ENCODE measurements around the gene BCL6. TPM values are rescaled to one million over a fixed set of nuclear protein-coding genes. Genes with fewer than 3 reads are reported as not detected.
A peak's percentile ranks its signal among the peaks of the same experiment; 100 is the strongest.
"Not testable (repeated sequence)": the region's sequence is repeated elsewhere in the genome, so short reads cannot be mapped to it uniquely, and the experiment has no call there.

The BCL6 gene
- total RNA-seq, 1 donor = 40.2 TPM

DNA sequence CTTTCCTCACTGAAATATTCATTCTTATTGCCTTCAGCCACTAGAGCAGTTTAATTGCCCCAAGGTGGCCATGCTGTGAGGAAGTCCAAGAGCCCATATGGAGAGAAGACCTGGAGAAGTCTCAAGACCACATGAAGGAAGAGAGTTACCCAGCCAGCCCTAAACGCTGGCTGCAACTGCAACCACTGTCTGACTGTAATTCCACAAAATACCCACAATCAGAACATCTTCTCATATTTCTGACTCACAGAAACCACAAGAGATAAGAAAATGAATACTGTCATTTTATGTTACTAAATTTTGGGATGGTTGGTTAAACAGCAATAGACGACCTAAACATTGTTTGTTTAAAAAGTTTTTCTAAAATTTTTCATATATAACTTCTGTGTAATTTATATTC, 60.4 kb downstream of the BCL6 start:
- Histone ChIP-seq H3K4me2 (ENCODE audit: insufficient read depth, low read length) (no peak overlapping the region), H3K79me2 (ENCODE audit: insufficient read depth, low read length) (no peaks in the 10 kb centered on the region), H3K36me3 (ENCODE audit: insufficient read depth, low read length) (no peaks in the 10 kb centered on the region), H4K20me1 (ENCODE audit: insufficient read depth, low read length) (no peaks in the 10 kb centered on the region), H3K4me3 (ENCODE audit: insufficient read depth, low read length) (no peak overlapping the region), H3K27ac (ENCODE audit: low read depth, low read length) (no peak overlapping the region), H3K9me3 (ENCODE audit: low read depth, low read length) (peaks cover 5% of the 10 kb centered on the region), H3K4me1 (ENCODE audit: insufficient read depth, low read length) (no peaks in the 10 kb centered on the region), H3K27me3 (ENCODE audit: insufficient read depth, low read length) (peaks cover 19% of the 10 kb centered on the region), H2AFZ (ENCODE audit: low read length) (no peak overlapping the region)
- DNase-seq (ENCODE audit: insufficient read length, low spot score, missing footprints) = no peak
- TF ChIP-seq, protein P1, sequence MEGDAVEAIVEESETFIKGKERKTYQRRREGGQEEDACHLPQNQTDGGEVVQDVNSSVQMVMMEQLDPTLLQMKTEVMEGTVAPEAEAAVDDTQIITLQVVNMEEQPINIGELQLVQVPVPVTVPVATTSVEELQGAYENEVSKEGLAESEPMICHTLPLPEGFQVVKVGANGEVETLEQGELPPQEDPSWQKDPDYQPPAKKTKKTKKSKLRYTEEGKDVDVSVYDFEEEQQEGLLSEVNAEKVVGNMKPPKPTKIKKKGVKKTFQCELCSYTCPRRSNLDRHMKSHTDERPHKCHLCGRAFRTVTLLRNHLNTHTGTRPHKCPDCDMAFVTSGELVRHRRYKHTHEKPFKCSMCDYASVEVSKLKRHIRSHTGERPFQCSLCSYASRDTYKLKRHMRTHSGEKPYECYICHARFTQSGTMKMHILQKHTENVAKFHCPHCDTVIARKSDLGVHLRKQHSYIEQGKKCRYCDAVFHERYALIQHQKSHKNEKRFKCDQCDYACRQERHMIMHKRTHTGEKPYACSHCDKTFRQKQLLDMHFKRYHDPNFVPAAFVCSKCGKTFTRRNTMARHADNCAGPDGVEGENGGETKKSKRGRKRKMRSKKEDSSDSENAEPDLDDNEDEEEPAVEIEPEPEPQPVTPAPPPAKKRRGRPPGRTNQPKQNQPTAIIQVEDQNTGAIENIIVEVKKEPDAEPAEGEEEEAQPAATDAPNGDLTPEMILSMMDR (IDR thresholded peaks at IDR 0.05; ENCODE audit: extremely low read depth, low read depth, low read length) = no peak

DNA sequence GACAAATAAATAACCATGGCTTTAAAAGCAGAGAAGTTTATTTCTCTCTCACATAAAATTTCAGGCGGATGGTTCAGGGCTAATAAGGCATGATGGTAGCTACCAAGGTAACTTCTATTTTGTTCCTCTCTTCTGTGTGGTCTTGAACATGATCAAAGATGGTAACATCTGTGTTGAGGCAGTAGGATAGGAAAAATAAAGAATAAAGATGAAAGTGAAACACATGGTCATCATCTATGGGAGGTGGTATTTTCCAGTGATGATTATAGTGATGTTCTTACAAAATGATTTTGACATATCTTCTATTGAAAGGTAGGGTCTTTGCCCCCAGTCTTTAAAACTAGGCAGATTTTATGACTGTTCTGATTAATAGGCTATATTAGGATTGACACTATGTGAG, 60.8 kb downstream of the BCL6 start:
- H3K36me3 ChIP-seq (ENCODE audit: insufficient read depth, low read length) = no peaks in the 10 kb centered on the region
- TF ChIP-seq, protein P1 (IDR thresholded peaks at IDR 0.05; ENCODE audit: extremely low read depth, low read depth, low read length) = no peak
- no peak overlapping the region for H2AFZ ChIP-seq (ENCODE audit: low read length)
- no peak overlapping the region for H3K4me2 ChIP-seq (ENCODE audit: insufficient read depth, low read length)
- H3K4me3 ChIP-seq (ENCODE audit: insufficient read depth, low read length) = no peak overlapping the region
- no peaks in the 10 kb centered on the region for H3K79me2 ChIP-seq (ENCODE audit: insufficient read depth, low read length)
- no peak overlapping the region for H3K27ac ChIP-seq (ENCODE audit: low read depth, low read length)
- H3K27me3 ChIP-seq (ENCODE audit: insufficient read depth, low read length) = peaks cover 18% of the 10 kb centered on the region
- no peaks in the 10 kb centered on the region for H3K4me1 ChIP-seq (ENCODE audit: insufficient read depth, low read length)
- no peaks in the 10 kb centered on the region for H4K20me1 ChIP-seq (ENCODE audit: insufficient read depth, low read length)
- H3K9me3 ChIP-seq (ENCODE audit: low read depth, low read length) = peaks cover 5% of the 10 kb centered on the region
- DNase-seq (ENCODE audit: insufficient read length, low spot score, missing footprints) = no peak

DNA sequence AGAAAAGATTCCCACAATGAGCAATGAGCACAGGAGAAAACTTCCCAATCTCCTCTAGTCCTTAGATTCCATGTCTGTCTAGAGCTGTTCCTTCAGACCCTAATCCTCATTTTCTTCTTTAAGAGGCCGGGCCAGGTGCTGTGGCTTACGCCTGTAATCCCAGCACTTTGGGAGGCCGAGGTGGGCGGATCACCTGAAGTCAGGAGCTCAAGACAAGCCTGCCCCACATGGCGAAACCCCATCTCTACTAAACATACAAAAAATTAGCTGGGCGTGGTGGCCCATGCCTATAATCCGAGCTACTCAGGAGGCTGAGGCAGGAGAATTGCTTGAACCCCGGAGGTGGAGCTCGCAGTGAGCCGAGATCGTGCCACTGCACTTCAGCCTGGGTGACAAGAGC, 63.5 kb downstream of the BCL6 start:
- not testable (repeated sequence) for H2AFZ ChIP-seq (ENCODE audit: low read length)

GRCh38 chr3:187679638-187680396, 65.5 kb downstream of the BCL6 start:
- Histone ChIP-seq H3K27me3 (ENCODE audit: insufficient read depth, low read length) (peaks cover 16% of the 10 kb centered on the region), H2AFZ (ENCODE audit: low read length) (no peak overlapping the region), H3K4me1 (ENCODE audit: insufficient read depth, low read length) (no peaks in the 10 kb centered on the region), H3K79me2 (ENCODE audit: insufficient read depth, low read length) (no peaks in the 10 kb centered on the region), H4K20me1 (ENCODE audit: insufficient read depth, low read length) (no peaks in the 10 kb centered on the region), H3K4me3 (ENCODE audit: insufficient read depth, low read length) (no peak overlapping the region), H3K4me2 (ENCODE audit: insufficient read depth, low read length) (no peak overlapping the region), H3K36me3 (ENCODE audit: insufficient read depth, low read length) (no peaks in the 10 kb centered on the region), H3K9me3 (ENCODE audit: low read depth, low read length) (no peaks in the 10 kb centered on the region), H3K27ac (ENCODE audit: low read depth, low read length) (no peak overlapping the region)
- peak; percentile 87 for DNase-seq (ENCODE audit: insufficient read length, low spot score, missing footprints)
- TF ChIP-seq, protein P1 (IDR thresholded peaks at IDR 0.05; ENCODE audit: extremely low read depth, low read depth, low read length) = peak; percentile 96

More for the DNA sequence above, 63.5 kb downstream of the BCL6 start:
- not testable (repeated sequence) for H3K27me3 ChIP-seq (ENCODE audit: insufficient read depth, low read length); H3K79me2 ChIP-seq (ENCODE audit: insufficient read depth, low read length); H3K27ac ChIP-seq (ENCODE audit: low read depth, low read length); H3K36me3 ChIP-seq (ENCODE audit: insufficient read depth, low read length); H3K4me2 ChIP-seq (ENCODE audit: insufficient read depth, low read length); H3K4me1 ChIP-seq (ENCODE audit: insufficient read depth, low read length); H4K20me1 ChIP-seq (ENCODE audit: insufficient read depth, low read length); DNase-seq (ENCODE audit: insufficient read length, low spot score, missing footprints); H3K4me3 ChIP-seq (ENCODE audit: insufficient read depth, low read length); H3K9me3 ChIP-seq (ENCODE audit: low read depth, low read length)

All from osteoblast (primary cell).